Astrocyte of the spinal cord (primary cell): ENCODE data around the gene NOS1AP.

Experiments
- DNase-seq: peaks from one replicate; pipeline ENCODE4 v3.0.0; 2011; ENCODE audit warnings: low read depth, low spot score
- H3K4me3 ChIP-seq: 2 replicates; pipeline ENCODE4 v1.5.1; 2011; ENCODE audit warnings: low read depth, mild to moderate bottlenecking, low read length, moderate library complexity
- in situ Hi-C: cut with HindIII; loops from 2 replicates; pipeline ENCODE4 v1.10.0; 2017; ENCODE audit warnings: low sequenced_read_pairs
- TF ChIP-seq, protein P1 (sequence below): IDR thresholded peaks from 2 replicates; pipeline ENCODE4 v1.5.1; 2012; ENCODE audit warnings: low read depth, mild to moderate bottlenecking, low read length, inconsistent platforms

The NOS1AP gene

GRCh38 chr1:162110910-162111309, 41.4 kb downstream of the NOS1AP start:
- no peak for DNase-seq
- TF ChIP-seq, protein P1, sequence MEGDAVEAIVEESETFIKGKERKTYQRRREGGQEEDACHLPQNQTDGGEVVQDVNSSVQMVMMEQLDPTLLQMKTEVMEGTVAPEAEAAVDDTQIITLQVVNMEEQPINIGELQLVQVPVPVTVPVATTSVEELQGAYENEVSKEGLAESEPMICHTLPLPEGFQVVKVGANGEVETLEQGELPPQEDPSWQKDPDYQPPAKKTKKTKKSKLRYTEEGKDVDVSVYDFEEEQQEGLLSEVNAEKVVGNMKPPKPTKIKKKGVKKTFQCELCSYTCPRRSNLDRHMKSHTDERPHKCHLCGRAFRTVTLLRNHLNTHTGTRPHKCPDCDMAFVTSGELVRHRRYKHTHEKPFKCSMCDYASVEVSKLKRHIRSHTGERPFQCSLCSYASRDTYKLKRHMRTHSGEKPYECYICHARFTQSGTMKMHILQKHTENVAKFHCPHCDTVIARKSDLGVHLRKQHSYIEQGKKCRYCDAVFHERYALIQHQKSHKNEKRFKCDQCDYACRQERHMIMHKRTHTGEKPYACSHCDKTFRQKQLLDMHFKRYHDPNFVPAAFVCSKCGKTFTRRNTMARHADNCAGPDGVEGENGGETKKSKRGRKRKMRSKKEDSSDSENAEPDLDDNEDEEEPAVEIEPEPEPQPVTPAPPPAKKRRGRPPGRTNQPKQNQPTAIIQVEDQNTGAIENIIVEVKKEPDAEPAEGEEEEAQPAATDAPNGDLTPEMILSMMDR = no peak
- in situ Hi-C loops = no loop called here
- no peak overlapping the region for H3K4me3 ChIP-seq

GRCh38 chr1:162111572-162111971, 42.1 kb downstream of the NOS1AP start:
- TF ChIP-seq, protein P1 = no peak
- DNase-seq = no peak
- H3K4me3 ChIP-seq = no peak overlapping the region
- in situ Hi-C loops = no loop called here

- TF ChIP-seq, protein P1 = no peak
- DNase-seq = no peak
- in situ Hi-C loops = no loop called here
- H3K4me3 ChIP-seq = no peak overlapping the region
Measured at GRCh38 chr1:162113419-162113818, 43.9 kb downstream of the NOS1AP start.

DNA sequence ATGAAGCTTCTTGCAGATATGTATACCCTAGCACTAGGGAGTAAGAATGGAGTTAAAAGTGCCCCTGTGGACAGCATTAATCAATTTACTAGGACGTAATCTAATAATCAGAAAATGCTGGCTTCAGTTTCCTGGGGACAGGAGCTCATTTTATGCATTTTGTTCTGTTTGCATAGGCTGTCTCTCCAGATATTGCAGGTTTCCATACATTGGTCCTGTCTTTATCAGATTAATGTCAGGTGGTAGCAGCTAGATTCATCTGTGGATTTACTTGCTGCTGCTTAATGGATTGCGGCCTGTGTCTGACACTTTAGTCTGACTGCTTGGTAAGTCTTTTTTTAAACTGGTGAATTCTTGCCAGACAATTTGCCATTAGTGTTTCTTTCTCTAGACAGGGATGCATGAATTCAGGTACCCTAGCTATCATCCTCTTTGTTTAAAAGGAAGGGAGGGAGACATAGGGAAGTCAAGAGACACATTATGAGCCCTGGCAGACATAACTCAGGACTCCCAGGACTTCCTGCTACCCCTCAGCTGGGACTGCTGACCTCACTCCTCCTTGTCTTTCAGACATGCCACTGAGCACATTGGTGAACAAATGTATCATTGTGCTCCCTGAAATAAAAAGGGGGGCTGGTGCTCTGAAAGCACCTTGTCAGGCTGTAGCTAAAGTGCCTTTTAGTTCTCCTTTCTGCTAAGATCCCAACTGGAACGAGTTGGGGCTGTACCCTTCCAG, 47.7 kb downstream of the NOS1AP start:
- in situ Hi-C loops = no loop called here
- no peak overlapping the region for H3K4me3 ChIP-seq
- no peak for DNase-seq
- TF ChIP-seq, protein P1 = no peak

DNA sequence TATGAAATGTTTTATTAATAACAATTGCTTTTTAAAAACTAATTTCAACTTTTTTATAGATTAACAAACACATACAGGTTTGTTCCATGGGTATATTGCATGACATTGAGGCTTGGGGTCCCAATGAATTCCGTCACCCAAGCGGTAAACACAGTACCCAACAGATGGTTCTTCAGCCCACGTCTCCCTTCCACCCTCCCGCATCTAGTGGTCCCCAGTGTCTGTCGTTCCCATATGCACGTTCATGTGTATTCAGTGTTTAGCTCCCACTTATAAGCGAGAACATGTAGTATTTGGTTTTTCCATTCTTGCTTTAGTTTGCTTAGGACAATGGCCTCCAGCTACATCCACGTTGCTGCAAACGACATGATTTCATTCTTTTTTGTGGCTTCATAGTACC, 48.6 kb downstream of the NOS1AP start:
- no peak overlapping the region for H3K4me3 ChIP-seq
- in situ Hi-C loops = no loop called here
- no peak for DNase-seq
- TF ChIP-seq, protein P1 = no peak

DNA sequence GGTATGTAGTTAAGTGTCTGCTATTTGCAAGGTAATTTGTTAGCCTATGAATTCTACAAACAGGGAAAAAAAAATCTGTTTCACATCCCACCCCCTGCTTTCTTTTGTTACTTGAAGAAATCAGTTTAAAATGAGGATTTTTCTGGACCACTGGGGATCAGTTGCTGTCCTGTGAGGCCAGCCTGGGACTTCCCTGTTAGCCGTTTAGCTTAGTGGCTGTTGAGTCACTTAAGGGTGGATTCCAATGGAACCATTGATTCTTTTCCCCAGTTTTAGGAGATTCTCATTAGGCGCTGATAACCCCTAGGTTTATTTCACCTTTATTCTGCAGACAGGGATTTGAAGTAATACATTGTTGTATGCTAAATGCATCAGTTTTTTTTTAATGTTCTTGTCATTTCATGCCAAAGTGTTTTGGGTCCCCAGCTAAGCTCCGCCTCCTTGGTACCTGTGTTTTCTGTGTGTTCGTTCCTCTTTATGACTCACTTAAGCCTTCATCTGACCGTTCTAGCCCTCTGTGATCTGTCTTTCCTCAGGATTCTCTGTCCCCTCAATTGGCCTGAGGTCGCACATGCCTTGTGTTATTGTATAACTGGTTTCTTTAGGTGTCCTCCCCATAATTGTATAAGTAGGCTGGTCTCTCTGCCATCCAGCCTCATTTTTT, 59.3 kb downstream of the NOS1AP start:
- no peak for DNase-seq
- in situ Hi-C loops = no loop called here
- TF ChIP-seq, protein P1 = no peak
- H3K4me3 ChIP-seq = no peak overlapping the region
